Measurements from ENCODE around the gene DNAAF9.

Gene DNAAF9

GRCh38 chr20:3409417-3409816 is 1.9 kb upstream of the DNAAF9 start:
- no peak for DNase-seq

GRCh38 chr20:3407771-3408637 is 535 bp upstream of the DNAAF9 start:
- DNase-seq: peak; percentile 67

GRCh38 chr20:3406481-3407039 is 909 bp downstream of the DNAAF9 start:
- no peak for DNase-seq

- no peak for DNase-seq
Observed at GRCh38 chr20:3405696-3406358, 1.6 kb downstream of the DNAAF9 start.

- DNase-seq: no peak
Observed at GRCh38 chr20:3405139-3405538, 2.3 kb downstream of the DNAAF9 start.

- no peak for DNase-seq
Observed at GRCh38 chr20:3404402-3404801, 3.1 kb downstream of the DNAAF9 start.

GRCh38 chr20:3403741-3404140 is 3.7 kb downstream of the DNAAF9 start:
- no peak for DNase-seq

- no peak for DNase-seq
Observed at GRCh38 chr20:3402453-3402852, 5.0 kb downstream of the DNAAF9 start.

- no peak for DNase-seq
Observed at GRCh38 chr20:3400260-3401155, 7.0 kb downstream of the DNAAF9 start.

GRCh38 chr20:3398681-3399252 is 8.7 kb downstream of the DNAAF9 start:
- DNase-seq: no peak

- no peak for DNase-seq
Observed at GRCh38 chr20:3396492-3396891, 11.0 kb downstream of the DNAAF9 start.

GRCh38 chr20:3392756-3393155 is 14.7 kb downstream of the DNAAF9 start:
- DNase-seq: no peak

GRCh38 chr20:3390759-3391425 is 16.6 kb downstream of the DNAAF9 start:
- DNase-seq: no peak

- peak; percentile 94 for DNase-seq
Observed at GRCh38 chr20:3383878-3384495, 23.5 kb downstream of the DNAAF9 start.

GRCh38 chr20:3382836-3383235 is 24.6 kb downstream of the DNAAF9 start:
- DNase-seq: no peak

GRCh38 chr20:3380228-3381070 is 27.0 kb downstream of the DNAAF9 start:
- no peak for DNase-seq

GRCh38 chr20:3378138-3378537 is 29.3 kb downstream of the DNAAF9 start:
- DNase-seq: no peak

GRCh38 chr20:3377644-3378043 is 29.8 kb downstream of the DNAAF9 start:
- DNase-seq: no peak

GRCh38 chr20:3374296-3374695 is 33.2 kb downstream of the DNAAF9 start:
- no peak for DNase-seq

- DNase-seq: no peak
Observed at GRCh38 chr20:3371754-3372153, 35.7 kb downstream of the DNAAF9 start.

- DNase-seq: no peak
Observed at GRCh38 chr20:3367089-3367488, 40.4 kb downstream of the DNAAF9 start.

All from activated CD4-positive, alpha-beta T cell treated with anti-CD3 and anti-CD28 coated beads, Interleukin-2, amount 50 U/mL, for 16 hours (primary cell).